OCI-LY1 (cell line): ENCODE measurements around the gene ZSWIM3.

Experiments
- H2AFZ ChIP-seq: fragments of 200-600 bp; sonication (generic), shearing (Covaris generic); 2 replicates; pipeline ENCODE4 v1.6.0; 2014; ENCODE audit warnings: antibody characterized with exemption, mild to moderate bottlenecking, low read length
- H3F3A ChIP-seq: fragments of 200-600 bp; sonication (generic), shearing (Covaris generic); 2 replicates; pipeline ENCODE4 v1.6.0; 2014; ENCODE audit warnings: mild to moderate bottlenecking, antibody characterized with exemption, low read length, moderate library complexity; ENCODE audit not compliant: insufficient read depth
- H3K27ac ChIP-seq: fragments of 200-600 bp; sonication (generic); 2 replicates; pipeline ENCODE4 v1.5.1; 2014; ENCODE audit warnings: low read length, mixed run types, mild to moderate bottlenecking, low read depth; ENCODE audit not compliant: poor library complexity, severe bottlenecking
- H3K27me3 ChIP-seq: fragments of 200-600 bp; sonication (generic); 2 replicates; pipeline ENCODE4 v1.6.0; 2014; ENCODE audit warnings: antibody characterized with exemption, mild to moderate bottlenecking, low read length, moderate library complexity; ENCODE audit not compliant: insufficient read depth
- H3K36me3 ChIP-seq: fragments of 200-600 bp; sonication (generic); 2 replicates; pipeline ENCODE4 v1.6.1; 2014; ENCODE audit warnings: mild to moderate bottlenecking, antibody characterized with exemption, low read length, moderate library complexity, mixed read lengths; ENCODE audit not compliant: insufficient read depth
- H3K4me1 ChIP-seq: fragments of 200-600 bp; sonication (generic); 2 replicates; pipeline ENCODE4 v1.5.1; 2014; ENCODE audit warnings: mild to moderate bottlenecking, low read length, moderate library complexity; ENCODE audit not compliant: insufficient read depth, severe bottlenecking
- H3K4me2 ChIP-seq: fragments of 200-600 bp; sonication (generic), shearing (Covaris generic); 2 replicates; pipeline ENCODE4 v1.6.1; 2014; ENCODE audit warnings: low read length
- H3K4me3 ChIP-seq: fragments of 200-600 bp; sonication (generic); 2 replicates; pipeline ENCODE4 v1.5.1; 2014; ENCODE audit warnings: low read length, low read depth, mild to moderate bottlenecking, mixed read lengths; ENCODE audit not compliant: poor library complexity, severe bottlenecking
- H3K79me2 ChIP-seq: fragments of 200-600 bp; shearing (Covaris generic); 2 replicates; pipeline ENCODE4 v1.6.1; 2016; ENCODE audit warnings: mixed run types, low read length, mixed read lengths; ENCODE audit not compliant: insufficient read depth
- H3K9ac ChIP-seq: fragments of 200-600 bp; sonication (generic), shearing (Covaris generic); 2 replicates; pipeline ENCODE4 v1.6.1; 2014; ENCODE audit warnings: mild to moderate bottlenecking, low read length, mixed read lengths
- H3K9me2 ChIP-seq: fragments of 200-600 bp; sonication (generic), shearing (Covaris generic); 2 replicates; pipeline ENCODE4 v1.6.1; 2014; ENCODE audit warnings: low read depth, mild to moderate bottlenecking, low read length, mixed read lengths
- H3K9me3 ChIP-seq: fragments of 200-600 bp; shearing (Covaris generic); 2 replicates; pipeline ENCODE4 v1.6.1; 2014; ENCODE audit warnings: low read length, mixed read lengths
- H4K20me1 ChIP-seq: fragments of 200-600 bp; sonication (generic), shearing (Covaris generic); 2 replicates; pipeline ENCODE4 v1.6.0; 2016; ENCODE audit warnings: mild to moderate bottlenecking, low read length; ENCODE audit not compliant: insufficient read depth
- EZH2 ChIP-seq: fragments of 200-600 bp; sonication (generic), shearing (Covaris generic); IDR thresholded peaks from 2 replicates; pipeline ENCODE4 v1.8.0; 2017; ENCODE audit warnings: borderline replicate concordance, mixed run types, mild to moderate bottlenecking, antibody characterized with exemption, low read length, moderate library complexity, mixed read lengths
- TF ChIP-seq, protein P1 (sequence below): fragments of 200-600 bp; sonication (generic), shearing (Covaris generic); IDR thresholded peaks from 2 replicates; pipeline ENCODE4 v1.5.1; 2017; ENCODE audit warnings: mild to moderate bottlenecking, antibody characterized with exemption, low read length, moderate library complexity, mixed read lengths

The ZSWIM3 gene

DNA sequence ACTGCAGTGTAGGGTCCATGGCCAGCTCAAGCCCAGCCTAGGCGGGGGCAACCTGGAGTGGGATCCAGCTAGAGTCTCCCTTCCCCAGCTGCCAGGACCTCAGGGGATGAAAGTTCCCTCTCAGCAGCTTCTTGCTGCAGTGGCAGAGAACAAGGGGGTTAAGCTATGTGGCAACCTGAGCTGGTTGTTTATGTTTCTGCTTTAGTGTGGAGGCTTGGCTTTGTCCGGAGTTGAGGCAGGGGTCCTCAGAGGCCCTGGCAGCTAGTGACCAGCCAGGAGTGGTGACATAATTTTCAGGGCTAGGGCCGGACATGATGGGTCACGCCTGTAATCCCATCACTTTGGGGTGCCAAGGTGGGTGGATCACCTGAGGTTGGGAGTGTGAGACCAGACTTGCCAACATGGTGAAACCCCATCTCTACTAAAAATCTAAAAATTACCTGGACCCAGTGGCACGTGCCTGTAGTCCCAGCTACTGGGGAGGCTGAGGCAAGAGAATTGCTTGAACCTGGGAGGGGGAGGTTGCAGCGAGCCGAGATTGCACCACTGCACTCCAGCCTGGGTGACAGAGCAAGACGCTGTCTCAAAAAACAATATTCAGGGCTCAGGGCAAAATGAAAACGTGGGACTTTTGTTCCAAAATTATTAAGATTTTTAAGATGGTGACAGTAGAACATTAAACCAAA lies 68.5 kb downstream of the ZSWIM3 start:
- Histone ChIP-seq H3K4me3 (no peak overlapping the region), H3K27ac (no peak overlapping the region), H2AFZ (no peak overlapping the region), H3K4me2 (no peak overlapping the region), H3K4me1 (no peaks in the 10 kb centered on the region), H4K20me1 (no peaks in the 10 kb centered on the region), H3K36me3 (no peaks in the 10 kb centered on the region), H3K79me2 (no peaks in the 10 kb centered on the region), H3K9me3 (no peaks in the 10 kb centered on the region), H3K9ac (no peak overlapping the region), H3K27me3 (0 out of 2 replicates have a peak, but pooled peaks cover 3% of the 10 kb centered on the region), H3F3A (no peaks in the 10 kb centered on the region), H3K9me2 (no peaks in the 10 kb centered on the region)
- TF ChIP-seq, protein P1, sequence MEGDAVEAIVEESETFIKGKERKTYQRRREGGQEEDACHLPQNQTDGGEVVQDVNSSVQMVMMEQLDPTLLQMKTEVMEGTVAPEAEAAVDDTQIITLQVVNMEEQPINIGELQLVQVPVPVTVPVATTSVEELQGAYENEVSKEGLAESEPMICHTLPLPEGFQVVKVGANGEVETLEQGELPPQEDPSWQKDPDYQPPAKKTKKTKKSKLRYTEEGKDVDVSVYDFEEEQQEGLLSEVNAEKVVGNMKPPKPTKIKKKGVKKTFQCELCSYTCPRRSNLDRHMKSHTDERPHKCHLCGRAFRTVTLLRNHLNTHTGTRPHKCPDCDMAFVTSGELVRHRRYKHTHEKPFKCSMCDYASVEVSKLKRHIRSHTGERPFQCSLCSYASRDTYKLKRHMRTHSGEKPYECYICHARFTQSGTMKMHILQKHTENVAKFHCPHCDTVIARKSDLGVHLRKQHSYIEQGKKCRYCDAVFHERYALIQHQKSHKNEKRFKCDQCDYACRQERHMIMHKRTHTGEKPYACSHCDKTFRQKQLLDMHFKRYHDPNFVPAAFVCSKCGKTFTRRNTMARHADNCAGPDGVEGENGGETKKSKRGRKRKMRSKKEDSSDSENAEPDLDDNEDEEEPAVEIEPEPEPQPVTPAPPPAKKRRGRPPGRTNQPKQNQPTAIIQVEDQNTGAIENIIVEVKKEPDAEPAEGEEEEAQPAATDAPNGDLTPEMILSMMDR, result no peak
- no peak for TF ChIP-seq EZH2

DNA sequence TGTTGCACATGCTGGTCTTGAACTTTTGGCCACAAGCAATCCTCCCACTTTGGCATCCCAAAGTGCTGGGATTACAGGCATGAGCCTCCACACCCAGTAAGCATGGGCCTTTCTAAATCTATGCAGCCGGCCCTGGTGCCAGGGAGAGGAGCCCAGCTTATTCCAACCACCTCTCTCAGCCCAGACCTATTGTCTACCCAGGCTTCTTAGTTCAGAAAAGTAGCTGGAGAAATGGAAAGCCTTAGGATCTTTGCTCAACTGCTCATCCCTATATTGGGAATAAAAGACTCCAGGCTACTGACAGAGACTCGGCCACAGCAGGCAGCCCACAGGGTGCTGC lies 69.3 kb downstream of the ZSWIM3 start:
- no peaks in the 10 kb centered on the region for H3K36me3 ChIP-seq
- H3K9me2 ChIP-seq, result no peaks in the 10 kb centered on the region
- H2AFZ ChIP-seq, result no peak overlapping the region
- H3K27me3 ChIP-seq, result 0 out of 2 replicates have a peak, but pooled peaks cover 3% of the 10 kb centered on the region
- H3K79me2 ChIP-seq, result no peaks in the 10 kb centered on the region
- no peaks in the 10 kb centered on the region for H3K9me3 ChIP-seq
- H3K4me1 ChIP-seq, result no peaks in the 10 kb centered on the region
- H3K9ac ChIP-seq, result no peak overlapping the region
- H3F3A ChIP-seq, result no peaks in the 10 kb centered on the region
- no peak overlapping the region for H3K4me2 ChIP-seq
- H3K27ac ChIP-seq, result no peak overlapping the region
- TF ChIP-seq, protein P1, result no peak
- no peak for TF ChIP-seq EZH2
- no peaks in the 10 kb centered on the region for H4K20me1 ChIP-seq
- H3K4me3 ChIP-seq, result no peak overlapping the region

DNA sequence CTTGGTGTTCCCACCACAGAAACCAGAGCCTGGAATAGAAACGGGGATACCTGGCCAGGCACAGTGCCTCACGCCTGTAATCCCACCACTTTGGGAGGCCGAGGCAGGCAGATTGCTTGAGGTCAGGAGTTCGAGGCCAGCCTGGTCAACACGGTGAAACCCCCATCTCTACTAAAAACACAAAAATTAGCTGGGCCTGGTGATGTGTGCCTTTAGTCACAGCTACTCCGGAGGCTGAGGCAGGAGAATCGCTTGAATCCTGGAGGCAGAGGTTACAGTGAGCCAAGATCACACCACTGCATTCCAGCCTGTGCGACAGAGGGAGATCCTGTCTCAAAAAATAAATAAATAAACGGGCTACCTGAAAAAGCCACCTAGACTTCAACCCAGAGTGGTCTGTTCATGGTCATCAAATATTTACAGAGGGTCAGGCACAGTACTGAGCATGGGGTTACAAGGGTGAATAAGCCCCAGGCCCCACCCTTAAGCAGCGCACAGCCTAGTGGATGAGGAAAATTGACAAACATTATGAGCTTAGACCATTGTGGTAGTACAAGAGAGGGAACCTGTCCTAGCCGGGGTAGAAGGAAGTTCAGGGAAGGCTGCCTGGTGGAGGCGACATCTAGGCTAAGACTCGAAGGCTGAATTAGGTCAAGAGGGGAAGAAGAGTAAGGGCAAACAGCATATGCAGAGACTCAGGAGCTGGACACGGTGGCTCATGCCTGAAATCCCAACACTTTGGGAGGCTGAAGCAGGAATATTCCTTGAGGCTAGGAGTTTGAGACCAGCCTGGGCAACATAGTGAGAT lies 69.9 kb downstream of the ZSWIM3 start:
- no peak overlapping the region for H3K4me2 ChIP-seq

More for the DNA sequence above, 69.9 kb downstream of the ZSWIM3 start:
- Histone ChIP-seq H3K36me3 (no peaks in the 10 kb centered on the region), H3K4me3 (no peak overlapping the region), H4K20me1 (no peaks in the 10 kb centered on the region), H3K9me2 (no peaks in the 10 kb centered on the region), H3K79me2 (no peaks in the 10 kb centered on the region), H3F3A (no peaks in the 10 kb centered on the region), H3K9ac (no peak overlapping the region), H3K27ac (no peak overlapping the region), H3K27me3 (0 out of 2 replicates have a peak, but pooled peaks cover 3% of the 10 kb centered on the region), H3K4me1 (no peaks in the 10 kb centered on the region), H2AFZ (no peak overlapping the region), H3K9me3 (no peaks in the 10 kb centered on the region)
- TF ChIP-seq EZH2, result no peak
- TF ChIP-seq, protein P1, result no peak
